GM23338 (cell line): Measurements from ENCODE around the gene NAP1L4. TPM values are rescaled to one million over a fixed set of nuclear protein-coding genes. Genes with fewer than 3 reads are reported as not detected.

Experiments used
- ATAC-seq: fragments of 200-7000 bp; cut with Tn5 transposase; 3 replicates; pipeline ENCODE4 v1.9.1; 2020
- DNase-seq: peaks from one replicate; pipeline ENCODE4 v3.0.0-alpha.2; 2015; ENCODE audit warnings: low spot score
- H2AFZ ChIP-seq: fragments of 200-600 bp; sonication (generic); 2 replicates; pipeline ENCODE4 v1.8.0; 2016; ENCODE audit warnings: antibody characterized with exemption, mild to moderate bottlenecking, moderate library complexity
- H3F3A ChIP-seq: fragments of 200-600 bp; sonication (generic); replicated peaks from 2 replicates; pipeline ENCODE4 v1.8.0; 2017; ENCODE audit warnings: antibody characterized with exemption, mixed run types, low read depth
- H3K27ac ChIP-seq: fragments of 200-600 bp; sonication (generic); 2 replicates; pipeline ENCODE4 v1.6.1; 2016; ENCODE audit warnings: low read depth
- H3K27me3 ChIP-seq: fragments of 200-600 bp; sonication (generic); 2 replicates; pipeline ENCODE4 v1.8.0; 2016; ENCODE audit warnings: mild to moderate bottlenecking, mixed run types, moderate library complexity; ENCODE audit not compliant: insufficient read depth
- H3K36me3 ChIP-seq: fragments of 200-600 bp; sonication (generic); 2 replicates; pipeline ENCODE4 v1.8.0; 2016; ENCODE audit warnings: mild to moderate bottlenecking; ENCODE audit not compliant: insufficient read depth
- H3K4me1 ChIP-seq: fragments of 200-600 bp; sonication (generic); 2 replicates; pipeline ENCODE4 v1.8.0; 2016; ENCODE audit warnings: mild to moderate bottlenecking, moderate library complexity; ENCODE audit not compliant: insufficient read depth
- H3K4me2 ChIP-seq: fragments of 200-600 bp; sonication (generic); 2 replicates; pipeline ENCODE4 v1.7.1; 2017; ENCODE audit warnings: mixed run types
- H3K4me3 ChIP-seq: fragments of 200-600 bp; sonication (generic); 2 replicates; pipeline ENCODE4 v1.6.1; 2016; ENCODE audit warnings: mixed run types
- H3K79me2 ChIP-seq: fragments of 200-600 bp; sonication (generic); replicated peaks from 2 replicates; pipeline ENCODE4 v1.8.0; 2017; ENCODE audit warnings: mild to moderate bottlenecking; ENCODE audit not compliant: insufficient read depth
- H3K9me2 ChIP-seq: fragments of 200-600 bp; sonication (generic); 2 replicates; pipeline ENCODE4 v1.8.0; 2017; ENCODE audit not compliant: insufficient read depth
- H4K20me1 ChIP-seq: fragments of 200-600 bp; sonication (generic); replicated peaks from 2 replicates; pipeline ENCODE4 v1.8.0; 2017; ENCODE audit warnings: mild to moderate bottlenecking; ENCODE audit not compliant: insufficient read depth
- H3K27ac Mint-ChIP-seq: 2 replicates; pipeline ENCODE4 v1.8.0; 2020; ENCODE audit warnings: inconsistent platforms, mild to moderate bottlenecking, moderate library complexity, mixed read lengths
- H3K27me3 Mint-ChIP-seq: 3 replicates; pipeline ENCODE4 v1.8.0; 2022; ENCODE audit warnings: low read depth, mild to moderate bottlenecking, moderate library complexity, mixed read lengths, inconsistent platforms; ENCODE audit not compliant: insufficient read depth, poor library complexity
- H3K36me3 Mint-ChIP-seq: 3 replicates; pipeline ENCODE4 v1.8.0; 2021; ENCODE audit warnings: low read depth, mild to moderate bottlenecking, inconsistent platforms, moderate library complexity, mixed read lengths
- H3K4me1 Mint-ChIP-seq: 3 replicates; pipeline ENCODE4 v1.8.0; 2020; ENCODE audit warnings: mild to moderate bottlenecking, inconsistent platforms, mixed read lengths
- H3K4me3 Mint-ChIP-seq: 3 replicates; pipeline ENCODE4 v1.8.0; 2021; ENCODE audit warnings: moderate library complexity, mild to moderate bottlenecking, inconsistent platforms, mixed read lengths
- H3K9me3 Mint-ChIP-seq: 3 replicates; pipeline ENCODE4 v1.8.0; 2020; ENCODE audit warnings: moderate library complexity, mild to moderate bottlenecking, inconsistent platforms, mixed read lengths
- CREB1 ChIP-seq: fragments of 250-450 bp; sonication (Bioruptor Pico); IDR thresholded peaks from 2 replicates; pipeline ENCODE4 v1.5.0; 2020; ENCODE audit warnings: low read depth, mild to moderate bottlenecking, moderate library complexity
- EZH2phosphoT487 ChIP-seq: fragments of 200-600 bp; sonication (generic); IDR thresholded peaks from one replicate; pipeline ENCODE4 v1.8.1; 2018; ENCODE audit warnings: antibody characterized with exemption; ENCODE audit not compliant: unreplicated experiment
- JUNB ChIP-seq: IDR thresholded peaks from one replicate; pipeline ENCODE4 v1.6.1; 2016; ENCODE audit warnings: antibody characterized with exemption; ENCODE audit not compliant: unreplicated experiment
- NANOG ChIP-seq: IDR thresholded peaks from 2 replicates; pipeline ENCODE4 v1.6.1; 2016; ENCODE audit warnings: antibody characterized with exemption, borderline replicate concordance
- POLR2AphosphoS5 ChIP-seq: IDR thresholded peaks from 2 replicates; pipeline ENCODE4 v1.6.1; 2016; ENCODE audit warnings: antibody characterized with exemption, low read depth
- ZNF114 ChIP-seq: fragments of 250-450 bp; sonication (Bioruptor Pico); IDR thresholded peaks from 2 replicates; pipeline ENCODE4 v1.5.0; 2020; ENCODE audit warnings: mild to moderate bottlenecking, moderate library complexity
- polyA plus RNA-seq: library from polyadenylated mRNA; unstranded; fragments of >200 nt; fragmentation: Nextera tagmentation; extraction: Ambion mirVana; gene quantifications from 2 replicates; pipeline ENCODE4 v1.2.1, GENCODE V29; 2016
- total RNA-seq: library from RNA; depleted of rRNA; stranded (reverse); fragments of >200 nt; shearing (Covaris generic); gene quantifications from 2 replicates; pipeline ENCODE4 v1.2.3, GENCODE V29; 2014
- TF ChIP-seq, protein P1 (sequence below): IDR thresholded peaks from 2 replicates; pipeline ENCODE4 v1.6.1; 2016; ENCODE audit warnings: antibody characterized with exemption
- TF ChIP-seq, protein P2 (sequence below): IDR thresholded peaks from one replicate; pipeline ENCODE4 v1.6.1; 2018; ENCODE audit warnings: antibody characterized with exemption; ENCODE audit not compliant: unreplicated experiment
- TF ChIP-seq, protein P3 (sequence below), 2 experiments: fragments of 200-600 bp in 1 of 2; sonication (generic) in 1 of 2; conservative IDR thresholded peaks; 2 replicates each; pipeline versions ENCODE4 v1.5.1 to v1.6.1; 2016 to 2017; ENCODE audit warnings: antibody characterized with exemption in 2 of 2, low read depth in 2 of 2, mild to moderate bottlenecking in 2 of 2, moderate library complexity in 1 of 2

The NAP1L4 gene
- total and polyA plus RNA-seq, 2 experiments from 2014 or later = 181 to 189 TPM

DNA sequence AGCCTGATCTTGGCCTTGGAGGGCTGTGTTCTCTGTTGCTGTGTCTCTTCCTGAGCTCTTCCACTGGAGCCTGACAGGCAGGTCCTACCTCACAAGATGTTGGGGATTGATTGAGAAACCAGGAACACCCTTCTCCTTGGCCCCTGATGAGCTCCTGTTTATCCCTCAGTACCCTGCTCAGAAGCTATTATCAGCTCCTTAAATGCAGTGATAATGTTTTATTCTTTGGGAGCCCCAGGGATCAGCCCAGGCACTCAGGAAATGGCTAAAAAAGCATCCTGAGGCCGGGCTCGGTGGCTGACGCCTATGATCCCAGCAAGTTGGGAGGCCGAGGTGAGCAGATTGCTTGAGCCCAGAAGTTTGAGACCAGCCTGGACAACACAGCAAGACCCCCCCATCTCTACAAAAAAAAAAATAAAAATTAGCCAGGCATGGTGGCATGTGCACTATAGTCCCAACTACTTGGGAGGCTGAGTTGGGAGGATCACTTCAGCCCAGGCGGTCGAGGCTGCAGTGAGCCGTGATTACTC is 58.0 kb downstream of the NAP1L4 start:
- Mint-ChIP-seq H3K27me3 (peaks cover 37% of the 10 kb centered on the region), H3K4me1 (peaks cover 6% of the 10 kb centered on the region; the same call in 1 of the 3 replicates), H3K27ac (no peak overlapping the region), H3K9me3 (peaks cover 31% of the 10 kb centered on the region), H3K4me3 (no peak overlapping the region; the same call in 2 of the 3 replicates), H3K36me3 (peaks cover 20% of the 10 kb centered on the region)
- Histone ChIP-seq H3K4me2 (no peak overlapping the region), H3K36me3 (no peaks in the 10 kb centered on the region), H2AFZ (no peak overlapping the region), H3K27me3 (peaks cover 17% of the 10 kb centered on the region), H3K79me2 (no peaks in the 10 kb centered on the region), H3K9me2 (no peaks in the 10 kb centered on the region), H3K4me1 (peaks cover 6% of the 10 kb centered on the region; the same call in 1 of the 2 replicates), H4K20me1 (no peaks in the 10 kb centered on the region), H3K27ac (no peak overlapping the region), H3F3A (peaks cover 13% of the 10 kb centered on the region), H3K4me3 (no peak overlapping the region)
- TF ChIP-seq ZNF114 (no peak), CREB1 (CRISPR knock-in tag) (no peak), JUNB (no peak), NANOG (no peak)
- TF ChIP-seq, protein P1, sequence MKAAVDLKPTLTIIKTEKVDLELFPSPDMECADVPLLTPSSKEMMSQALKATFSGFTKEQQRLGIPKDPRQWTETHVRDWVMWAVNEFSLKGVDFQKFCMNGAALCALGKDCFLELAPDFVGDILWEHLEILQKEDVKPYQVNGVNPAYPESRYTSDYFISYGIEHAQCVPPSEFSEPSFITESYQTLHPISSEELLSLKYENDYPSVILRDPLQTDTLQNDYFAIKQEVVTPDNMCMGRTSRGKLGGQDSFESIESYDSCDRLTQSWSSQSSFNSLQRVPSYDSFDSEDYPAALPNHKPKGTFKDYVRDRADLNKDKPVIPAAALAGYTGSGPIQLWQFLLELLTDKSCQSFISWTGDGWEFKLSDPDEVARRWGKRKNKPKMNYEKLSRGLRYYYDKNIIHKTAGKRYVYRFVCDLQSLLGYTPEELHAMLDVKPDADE = no peak
- TF ChIP-seq, protein P2, sequence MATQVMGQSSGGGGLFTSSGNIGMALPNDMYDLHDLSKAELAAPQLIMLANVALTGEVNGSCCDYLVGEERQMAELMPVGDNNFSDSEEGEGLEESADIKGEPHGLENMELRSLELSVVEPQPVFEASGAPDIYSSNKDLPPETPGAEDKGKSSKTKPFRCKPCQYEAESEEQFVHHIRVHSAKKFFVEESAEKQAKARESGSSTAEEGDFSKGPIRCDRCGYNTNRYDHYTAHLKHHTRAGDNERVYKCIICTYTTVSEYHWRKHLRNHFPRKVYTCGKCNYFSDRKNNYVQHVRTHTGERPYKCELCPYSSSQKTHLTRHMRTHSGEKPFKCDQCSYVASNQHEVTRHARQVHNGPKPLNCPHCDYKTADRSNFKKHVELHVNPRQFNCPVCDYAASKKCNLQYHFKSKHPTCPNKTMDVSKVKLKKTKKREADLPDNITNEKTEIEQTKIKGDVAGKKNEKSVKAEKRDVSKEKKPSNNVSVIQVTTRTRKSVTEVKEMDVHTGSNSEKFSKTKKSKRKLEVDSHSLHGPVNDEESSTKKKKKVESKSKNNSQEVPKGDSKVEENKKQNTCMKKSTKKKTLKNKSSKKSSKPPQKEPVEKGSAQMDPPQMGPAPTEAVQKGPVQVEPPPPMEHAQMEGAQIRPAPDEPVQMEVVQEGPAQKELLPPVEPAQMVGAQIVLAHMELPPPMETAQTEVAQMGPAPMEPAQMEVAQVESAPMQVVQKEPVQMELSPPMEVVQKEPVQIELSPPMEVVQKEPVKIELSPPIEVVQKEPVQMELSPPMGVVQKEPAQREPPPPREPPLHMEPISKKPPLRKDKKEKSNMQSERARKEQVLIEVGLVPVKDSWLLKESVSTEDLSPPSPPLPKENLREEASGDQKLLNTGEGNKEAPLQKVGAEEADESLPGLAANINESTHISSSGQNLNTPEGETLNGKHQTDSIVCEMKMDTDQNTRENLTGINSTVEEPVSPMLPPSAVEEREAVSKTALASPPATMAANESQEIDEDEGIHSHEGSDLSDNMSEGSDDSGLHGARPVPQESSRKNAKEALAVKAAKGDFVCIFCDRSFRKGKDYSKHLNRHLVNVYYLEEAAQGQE = no peak
- TF ChIP-seq, protein P3, sequence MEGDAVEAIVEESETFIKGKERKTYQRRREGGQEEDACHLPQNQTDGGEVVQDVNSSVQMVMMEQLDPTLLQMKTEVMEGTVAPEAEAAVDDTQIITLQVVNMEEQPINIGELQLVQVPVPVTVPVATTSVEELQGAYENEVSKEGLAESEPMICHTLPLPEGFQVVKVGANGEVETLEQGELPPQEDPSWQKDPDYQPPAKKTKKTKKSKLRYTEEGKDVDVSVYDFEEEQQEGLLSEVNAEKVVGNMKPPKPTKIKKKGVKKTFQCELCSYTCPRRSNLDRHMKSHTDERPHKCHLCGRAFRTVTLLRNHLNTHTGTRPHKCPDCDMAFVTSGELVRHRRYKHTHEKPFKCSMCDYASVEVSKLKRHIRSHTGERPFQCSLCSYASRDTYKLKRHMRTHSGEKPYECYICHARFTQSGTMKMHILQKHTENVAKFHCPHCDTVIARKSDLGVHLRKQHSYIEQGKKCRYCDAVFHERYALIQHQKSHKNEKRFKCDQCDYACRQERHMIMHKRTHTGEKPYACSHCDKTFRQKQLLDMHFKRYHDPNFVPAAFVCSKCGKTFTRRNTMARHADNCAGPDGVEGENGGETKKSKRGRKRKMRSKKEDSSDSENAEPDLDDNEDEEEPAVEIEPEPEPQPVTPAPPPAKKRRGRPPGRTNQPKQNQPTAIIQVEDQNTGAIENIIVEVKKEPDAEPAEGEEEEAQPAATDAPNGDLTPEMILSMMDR (conservative IDR thresholded peaks at IDR 0.05; ENCODE audit: low read depth in 2 of 2) = no peak
- no peak for ATAC-seq
- DNase-seq = no peak

DNA sequence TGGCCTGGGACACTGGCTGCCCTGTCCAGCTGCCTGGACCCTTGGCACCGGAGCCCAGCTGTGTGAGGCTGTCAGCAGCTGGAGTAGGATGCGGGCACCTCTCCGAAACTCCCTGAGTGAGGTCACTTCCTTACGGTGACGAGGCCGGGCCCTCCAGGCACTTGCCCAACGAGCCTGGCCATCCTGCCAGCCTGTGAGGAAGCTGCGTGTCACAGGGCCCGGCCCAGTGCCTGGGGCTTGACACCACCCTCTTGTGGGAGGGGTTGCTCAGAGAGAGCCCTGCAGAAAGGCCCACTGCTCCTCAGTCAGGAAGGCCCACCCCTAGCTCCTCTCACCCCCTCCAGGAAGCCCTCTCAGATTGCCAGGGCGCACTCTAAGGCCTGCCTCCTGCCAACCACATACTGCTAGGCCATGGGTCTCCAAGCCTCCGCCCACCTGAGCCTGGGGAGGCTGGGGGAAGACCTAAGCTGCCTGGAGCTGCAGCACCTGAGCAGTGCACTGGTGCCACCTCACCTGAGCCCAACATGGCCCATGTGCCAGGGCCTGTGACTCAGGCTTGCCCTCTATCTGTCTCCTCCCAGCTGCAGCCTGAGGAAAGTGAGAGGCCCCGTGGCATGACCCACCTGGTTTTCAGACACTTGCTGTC is 58.6 kb downstream of the NAP1L4 start:
- no peak for ATAC-seq
- TF ChIP-seq, protein P2 = no peak
- no peak for TF ChIP-seq POLR2AphosphoS5
- TF ChIP-seq NANOG = no peak
- no peak for TF ChIP-seq EZH2phosphoT487

More for the DNA sequence above, 58.6 kb downstream of the NAP1L4 start:
- peaks cover 10% of the 10 kb centered on the region for H3F3A ChIP-seq
- Mint-ChIP-seq H3K9me3 (peaks cover 25% of the 10 kb centered on the region), H3K4me3 (no peak overlapping the region; the same call in 2 of the 3 replicates), H3K27me3 (peaks cover 37% of the 10 kb centered on the region), H3K4me1 (peaks cover 6% of the 10 kb centered on the region; the same call in 1 of the 3 replicates), H3K36me3 (peaks cover 14% of the 10 kb centered on the region), H3K27ac (no peak overlapping the region)
- H3K79me2 ChIP-seq = no peaks in the 10 kb centered on the region
- no peak overlapping the region for H2AFZ ChIP-seq
- H3K27me3 ChIP-seq = peaks cover 23% of the 10 kb centered on the region
- no peaks in the 10 kb centered on the region for H3K36me3 ChIP-seq
- H3K4me3 ChIP-seq = no peak overlapping the region
- H3K9me2 ChIP-seq = no peaks in the 10 kb centered on the region
- DNase-seq = peak; percentile 37
- no peaks in the 10 kb centered on the region for H4K20me1 ChIP-seq
- no peak overlapping the region for H3K27ac ChIP-seq
- no peak overlapping the region for H3K4me2 ChIP-seq
- peaks cover 6% of the 10 kb centered on the region; the same call in 1 of the 2 replicates for H3K4me1 ChIP-seq
